Progenitor cell of endocrine pancreas (in vitro differentiated cells): ENCODE data around the gene TIMP2. TPM values are rescaled to one million over a fixed set of nuclear protein-coding genes. Genes with fewer than 3 reads are reported as not detected.

Experiments used
- DNase-seq: peaks from one replicate; pipeline ENCODE4 v3.0.0; 2021; ENCODE audit warnings: low spot score; ENCODE audit not compliant: unreplicated experiment
- H3K27ac Mint-ChIP-seq: 2 replicates; pipeline ENCODE4 v1.8.0; 2021; ENCODE audit warnings: mild to moderate bottlenecking, moderate library complexity, mixed read lengths
- H3K27me3 Mint-ChIP-seq: 2 replicates; pipeline ENCODE4 v1.8.0; 2021; ENCODE audit warnings: mixed read lengths
- H3K36me3 Mint-ChIP-seq: 2 replicates; pipeline ENCODE4 v1.8.0; 2022; ENCODE audit warnings: mixed read lengths; ENCODE audit not compliant: insufficient read depth
- H3K4me1 Mint-ChIP-seq: 2 replicates; pipeline ENCODE4 v1.8.0; 2021; ENCODE audit warnings: low read depth, mixed read lengths
- H3K4me3 Mint-ChIP-seq: 2 replicates; pipeline ENCODE4 v1.8.0; 2021; ENCODE audit warnings: low read depth, mild to moderate bottlenecking, moderate library complexity, mixed read lengths
- H3K9me3 Mint-ChIP-seq: 2 replicates; pipeline ENCODE4 v1.8.0; 2021; ENCODE audit warnings: low read depth, mixed read lengths
- total RNA-seq: library from RNA; stranded (reverse); gene quantifications from 2 replicates; pipeline ENCODE4 v1.2.1, GENCODE V29; 2021
- TF ChIP-seq, protein P1 (sequence below): fragments of 200-600 bp; sonication (generic); IDR thresholded peaks from one replicate; pipeline ENCODE4 v1.5.0; 2021; ENCODE audit warnings: antibody characterized with exemption, mild to moderate bottlenecking; ENCODE audit not compliant: unreplicated experiment

Gene TIMP2
- total RNA-seq, 1 donor from 2014 or later = 51.4 TPM

DNA sequence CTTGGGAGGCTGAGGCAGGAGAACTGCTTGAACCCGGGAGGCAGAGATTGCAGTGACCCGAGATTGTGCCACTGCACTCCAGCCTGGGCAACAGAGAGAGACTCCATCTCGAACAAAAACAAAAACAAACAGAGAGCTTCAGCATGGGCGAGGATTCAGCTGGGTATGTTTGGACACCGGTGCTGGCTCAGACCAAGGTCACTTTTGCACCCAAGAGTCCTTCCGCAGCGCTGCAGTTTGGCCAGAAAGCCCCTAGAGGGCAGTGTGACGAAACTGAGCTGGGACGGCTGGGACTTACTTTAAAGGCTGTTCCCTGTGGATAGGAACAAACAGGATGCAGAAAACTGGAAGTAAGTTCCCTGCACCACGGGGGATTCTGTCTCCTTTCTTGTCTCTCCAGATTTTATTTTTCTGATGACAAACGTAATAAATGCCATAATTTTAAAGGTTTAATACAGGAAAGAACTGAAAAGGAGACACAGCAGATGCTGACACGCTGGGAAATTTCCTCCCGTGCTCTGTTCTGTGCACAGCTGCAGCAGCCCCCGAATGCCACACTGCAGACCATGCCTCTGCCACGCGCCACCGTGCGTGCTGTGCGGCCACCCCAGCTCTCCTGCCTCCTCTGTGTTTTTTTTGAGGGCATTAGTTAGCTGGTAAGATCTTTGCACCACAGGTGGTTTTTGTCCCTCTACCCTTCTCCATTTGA, 59.4 kb downstream of the TIMP2 start:
- TF ChIP-seq, protein P1, sequence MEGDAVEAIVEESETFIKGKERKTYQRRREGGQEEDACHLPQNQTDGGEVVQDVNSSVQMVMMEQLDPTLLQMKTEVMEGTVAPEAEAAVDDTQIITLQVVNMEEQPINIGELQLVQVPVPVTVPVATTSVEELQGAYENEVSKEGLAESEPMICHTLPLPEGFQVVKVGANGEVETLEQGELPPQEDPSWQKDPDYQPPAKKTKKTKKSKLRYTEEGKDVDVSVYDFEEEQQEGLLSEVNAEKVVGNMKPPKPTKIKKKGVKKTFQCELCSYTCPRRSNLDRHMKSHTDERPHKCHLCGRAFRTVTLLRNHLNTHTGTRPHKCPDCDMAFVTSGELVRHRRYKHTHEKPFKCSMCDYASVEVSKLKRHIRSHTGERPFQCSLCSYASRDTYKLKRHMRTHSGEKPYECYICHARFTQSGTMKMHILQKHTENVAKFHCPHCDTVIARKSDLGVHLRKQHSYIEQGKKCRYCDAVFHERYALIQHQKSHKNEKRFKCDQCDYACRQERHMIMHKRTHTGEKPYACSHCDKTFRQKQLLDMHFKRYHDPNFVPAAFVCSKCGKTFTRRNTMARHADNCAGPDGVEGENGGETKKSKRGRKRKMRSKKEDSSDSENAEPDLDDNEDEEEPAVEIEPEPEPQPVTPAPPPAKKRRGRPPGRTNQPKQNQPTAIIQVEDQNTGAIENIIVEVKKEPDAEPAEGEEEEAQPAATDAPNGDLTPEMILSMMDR = peak; percentile 87
- H3K4me3 Mint-ChIP-seq = no peak overlapping the region
- H3K27me3 Mint-ChIP-seq = no peaks in the 10 kb centered on the region
- H3K27ac Mint-ChIP-seq = no peak overlapping the region
- peak; percentile 74 for DNase-seq
- no peaks in the 10 kb centered on the region for H3K4me1 Mint-ChIP-seq
- peaks cover 18% of the 10 kb centered on the region for H3K36me3 Mint-ChIP-seq
- no peaks in the 10 kb centered on the region for H3K9me3 Mint-ChIP-seq

DNA sequence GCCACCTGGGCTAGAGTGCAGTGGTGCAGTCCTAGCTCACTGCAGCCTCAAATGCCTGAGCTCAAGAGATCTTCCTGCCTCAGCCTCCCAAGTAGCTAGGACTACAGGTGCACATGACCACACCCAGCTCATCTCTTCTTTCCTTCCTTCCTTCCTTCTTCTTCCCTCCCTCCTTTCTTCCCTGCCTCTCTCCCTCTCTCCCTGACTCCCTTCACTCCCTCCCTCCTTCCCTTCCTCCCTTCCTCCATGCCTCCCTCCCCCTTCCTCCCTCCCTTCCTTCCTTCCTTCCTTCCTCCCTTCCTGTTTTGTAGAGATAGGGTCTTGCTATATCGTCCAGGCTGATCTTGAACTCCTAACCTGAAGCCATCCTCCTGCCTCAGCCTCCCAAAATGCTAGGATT, 61.1 kb downstream of the TIMP2 start:
- Mint-ChIP-seq H3K4me3 (no peak overlapping the region), H3K36me3 (peaks cover 11% of the 10 kb centered on the region), H3K27me3 (no peaks in the 10 kb centered on the region), H3K9me3 (no peaks in the 10 kb centered on the region), H3K27ac (no peak overlapping the region), H3K4me1 (no peaks in the 10 kb centered on the region)
- DNase-seq = no peak
- TF ChIP-seq, protein P1 = no peak

DNA sequence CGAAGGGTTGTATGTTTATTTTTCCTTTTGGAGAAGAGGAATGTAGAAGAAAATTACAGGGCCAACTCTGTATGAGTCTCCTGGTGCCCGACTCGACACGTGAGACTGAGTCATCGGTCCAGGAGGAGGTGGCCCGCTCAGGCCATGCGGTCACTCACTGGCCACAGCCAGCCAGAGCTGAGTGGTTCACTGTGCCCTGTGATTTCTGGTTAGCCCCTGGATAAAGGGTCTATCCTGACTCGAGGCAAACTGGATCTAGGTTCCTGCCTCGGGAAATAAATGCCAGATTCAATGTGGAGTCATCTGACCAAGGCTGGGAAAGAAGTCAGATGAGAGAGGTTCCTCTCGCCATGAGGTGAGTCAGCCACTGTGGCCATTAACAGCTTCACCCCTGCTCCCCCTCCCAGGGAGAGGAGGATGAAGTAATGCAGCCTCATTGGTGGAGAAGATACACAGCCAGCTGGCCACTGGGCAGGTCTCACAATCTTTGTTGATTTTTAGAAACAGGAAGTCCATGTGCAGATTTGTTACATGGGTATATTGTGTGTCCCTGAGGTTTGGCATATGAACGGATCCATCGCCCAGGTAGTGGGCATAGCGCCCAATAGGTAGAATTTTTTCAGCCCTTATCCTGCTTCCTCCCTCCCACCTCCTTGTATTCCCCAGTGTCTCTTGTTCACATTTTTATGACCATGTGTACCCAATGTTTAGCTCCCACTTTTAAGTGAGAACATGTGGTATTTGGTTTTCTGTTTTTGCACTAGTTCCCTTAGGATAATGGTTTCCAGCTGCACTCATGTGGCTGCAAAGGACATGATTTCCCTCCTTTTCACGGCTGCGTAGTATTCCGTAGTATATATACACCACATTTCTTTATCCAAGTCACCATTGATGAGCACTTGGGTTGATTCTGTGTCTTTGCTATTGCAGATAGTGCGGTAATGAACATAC, 62.8 kb downstream of the TIMP2 start:
- no peak for DNase-seq
- Mint-ChIP-seq H3K27me3 (no peaks in the 10 kb centered on the region), H3K4me1 (no peaks in the 10 kb centered on the region), H3K9me3 (no peaks in the 10 kb centered on the region), H3K27ac (peak overlapping the region; percentile 21), H3K4me3 (no peak overlapping the region), H3K36me3 (peaks cover 11% of the 10 kb centered on the region)
- TF ChIP-seq, protein P1 = no peak

DNA sequence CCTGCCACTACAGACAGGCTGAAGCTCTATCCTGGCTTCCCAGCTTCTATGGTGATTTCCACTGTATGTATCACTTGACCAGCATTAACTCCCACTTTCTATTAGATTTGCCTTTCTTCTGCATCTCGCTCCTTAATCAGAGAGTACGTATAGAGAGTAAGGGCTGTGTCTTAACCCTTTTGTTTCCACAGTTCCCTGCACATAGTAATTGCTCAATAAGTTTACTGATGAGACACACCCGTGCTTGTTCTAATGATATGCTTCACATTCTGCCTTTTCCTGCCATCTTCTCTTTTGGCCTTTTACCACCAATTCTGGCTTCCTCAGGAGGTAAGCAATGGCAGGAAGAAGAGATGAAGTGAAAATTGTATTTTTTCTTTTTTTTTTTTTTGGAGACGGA, 64.0 kb downstream of the TIMP2 start:
- H3K4me3 Mint-ChIP-seq = no peak overlapping the region
- no peak for DNase-seq
- no peak overlapping the region for H3K27ac Mint-ChIP-seq
- H3K9me3 Mint-ChIP-seq = no peaks in the 10 kb centered on the region
- TF ChIP-seq, protein P1 = no peak
- no peaks in the 10 kb centered on the region for H3K27me3 Mint-ChIP-seq
- peaks cover 12% of the 10 kb centered on the region for H3K36me3 Mint-ChIP-seq
- H3K4me1 Mint-ChIP-seq = no peaks in the 10 kb centered on the region

DNA sequence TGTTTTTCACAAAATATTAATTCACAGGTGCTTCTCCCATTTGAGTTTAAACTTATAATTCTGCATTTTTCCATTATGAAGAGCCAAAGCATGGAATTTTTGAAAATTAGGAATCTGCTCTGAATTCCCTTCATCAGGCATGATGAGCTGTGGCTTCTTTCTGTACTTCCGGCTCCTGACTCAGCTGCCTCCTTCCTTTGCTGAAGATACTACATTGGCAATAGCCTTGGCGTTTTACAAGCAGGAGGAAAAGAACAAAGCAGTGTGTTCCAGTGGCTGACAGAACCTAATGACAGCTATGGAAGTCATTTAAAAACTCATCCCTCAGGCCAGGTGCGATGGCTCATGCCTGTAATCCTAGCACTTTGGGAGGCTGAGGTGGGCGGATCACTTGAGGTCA, 66.1 kb downstream of the TIMP2 start:
- no peak for DNase-seq
- Mint-ChIP-seq H3K27ac (no peak overlapping the region), H3K9me3 (no peaks in the 10 kb centered on the region), H3K36me3 (peaks cover 12% of the 10 kb centered on the region), H3K4me3 (no peak overlapping the region), H3K27me3 (no peaks in the 10 kb centered on the region), H3K4me1 (no peaks in the 10 kb centered on the region)
- TF ChIP-seq, protein P1 = no peak
